OCI-LY3 (cell line): ENCODE data around the gene NEIL1.
"Not testable (repeated sequence)": the region's sequence is repeated elsewhere in the genome, so short reads cannot be mapped to it uniquely, and the experiment has no call there.

Experiments
- H2AFZ ChIP-seq: fragments of 200-600, 300-600 bp; shearing (Covaris generic); 2 replicates; pipeline ENCODE4 v1.6.0; 2014; ENCODE audit warnings: antibody characterized with exemption, low read depth, low read length
- H3K27ac ChIP-seq: fragments of 200-600, 300-600 bp; sonication (generic); 2 replicates; pipeline ENCODE4 v1.5.1; 2014; ENCODE audit warnings: mild to moderate bottlenecking, low read length, moderate library complexity, mixed read lengths
- H3K27me3 ChIP-seq: fragments of 200-600, 300-600 bp; sonication (generic); 2 replicates; pipeline ENCODE4 v1.6.1; 2014; ENCODE audit warnings: low read depth, low read length, mixed read lengths
- H3K36me3 ChIP-seq: fragments of 200-600, 300-600 bp; sonication (generic); replicated peaks from 2 replicates; pipeline ENCODE3; 2014; ENCODE audit warnings: low read depth, low read length, mixed read lengths
- H3K4me1 ChIP-seq: fragments of 300-600, 200-600 bp; sonication (generic); 2 replicates; pipeline ENCODE4 v1.6.1; 2014; ENCODE audit warnings: low read length, mixed read lengths
- H3K4me2 ChIP-seq: fragments of 200-600, 300-600 bp; sonication (generic); 2 replicates; pipeline ENCODE4 v1.6.1; 2014; ENCODE audit warnings: low read length, mixed read lengths
- H3K4me3 ChIP-seq: fragments of 300-600, 200-600 bp; sonication (generic); 2 replicates; pipeline ENCODE4 v1.5.1; 2014; ENCODE audit warnings: antibody characterized with exemption, mild to moderate bottlenecking, low read length, moderate library complexity
- H3K79me2 ChIP-seq: fragments of 300-600, 200-600 bp; shearing (Covaris generic); 2 replicates; pipeline ENCODE4 v1.6.1; 2014; ENCODE audit warnings: mild to moderate bottlenecking, low read length, mixed read lengths
- H3K9ac ChIP-seq: fragments of 300-600, 200-600 bp; shearing (Covaris generic); 2 replicates; pipeline ENCODE4 v1.6.0; 2014; ENCODE audit warnings: mild to moderate bottlenecking, low read length, moderate library complexity
- H3K9me3 ChIP-seq: fragments of 200-600, 300-600 bp; shearing (Covaris generic); 2 replicates; pipeline ENCODE4 v1.6.1; 2014; ENCODE audit warnings: low read length, mixed read lengths; ENCODE audit not compliant: insufficient read depth
- H4K20me1 ChIP-seq: fragments of 200-600, 300-600 bp; sonication (generic); 2 replicates; pipeline ENCODE4 v1.6.1; 2016; ENCODE audit warnings: low read length, mixed read lengths; ENCODE audit not compliant: insufficient read depth
- CTCF ChIP-seq: fragments of 200-600, 300-600 bp; sonication (generic); IDR thresholded peaks from 2 replicates; pipeline ENCODE4 v1.5.1; 2014; ENCODE audit warnings: antibody characterized with exemption, low read length, low read depth
- EZH2phosphoT487 ChIP-seq: fragments of 200-600 bp; shearing (Covaris generic); IDR thresholded peaks from 2 replicates; pipeline ENCODE4 v1.6.1; 2018; ENCODE audit warnings: antibody characterized with exemption, mixed run types, low read depth

The NEIL1 gene

GRCh38 chr15:75346796-75347221 is at the start of gene NEIL1:
Gene NEIL1, plus strand, starts transcription at chr15:75347039. Its CDS starts 1,867 bp downstream, at chr15:75348906.
- H3K4me2 ChIP-seq, result no peak within 1 kb of the TSS
- H3K27ac ChIP-seq, result no peak within 1 kb of the TSS
- no peak within 1 kb of the TSS for H3K9ac ChIP-seq
- H4K20me1 ChIP-seq, result no peaks in the 10 kb centered on the region
- no peaks in the 10 kb centered on the region for H3K9me3 ChIP-seq
- no peak for TF ChIP-seq CTCF
- TF ChIP-seq EZH2phosphoT487, result no peak
- no peak within 1 kb of the TSS for H2AFZ ChIP-seq
- no peaks in the 10 kb centered on the region for H3K36me3 ChIP-seq
- H3K4me1 ChIP-seq, result peaks cover 5% of the 10 kb centered on the region; the same call in 1 of the 2 replicates
- no peaks in the 10 kb centered on the region for H3K79me2 ChIP-seq
- H3K4me3 ChIP-seq, result no peak within 1 kb of the TSS
- H3K27me3 ChIP-seq, result no peaks in the 10 kb centered on the region

- H2AFZ ChIP-seq, H3K79me2 ChIP-seq, H3K9me3 ChIP-seq, H3K4me1 ChIP-seq, H4K20me1 ChIP-seq, H3K27me3 ChIP-seq, H3K9ac ChIP-seq, H3K36me3 ChIP-seq, H3K27ac ChIP-seq: not testable (repeated sequence)
- Histone ChIP-seq H3K4me2 (peak overlapping the region; percentile 34; the same call in 1 of the 2 replicates), H3K4me3 (0 out of 2 replicates have a peak overlapping the region, but pooled peaks have one; percentile 33)
These were observed 48.1 kb upstream of the NEIL1 start for GRCh38 chr15:75298541-75299310.

- Histone ChIP-seq H3K4me2 (peak overlapping the region; percentile 34; the same call in 1 of the 2 replicates), H3K4me3 (0 out of 2 replicates have a peak overlapping the region, but pooled peaks have one; percentile 33)
- not testable (repeated sequence) for H4K20me1 ChIP-seq, H3K79me2 ChIP-seq, H3K4me1 ChIP-seq, H3K36me3 ChIP-seq, H3K9me3 ChIP-seq, H3K27ac ChIP-seq, H2AFZ ChIP-seq, H3K27me3 ChIP-seq, H3K9ac ChIP-seq
- peak; percentile 43 for TF ChIP-seq CTCF
These were observed 47.5 kb upstream of the NEIL1 start for GRCh38 chr15:75299311-75299688.

DNA sequence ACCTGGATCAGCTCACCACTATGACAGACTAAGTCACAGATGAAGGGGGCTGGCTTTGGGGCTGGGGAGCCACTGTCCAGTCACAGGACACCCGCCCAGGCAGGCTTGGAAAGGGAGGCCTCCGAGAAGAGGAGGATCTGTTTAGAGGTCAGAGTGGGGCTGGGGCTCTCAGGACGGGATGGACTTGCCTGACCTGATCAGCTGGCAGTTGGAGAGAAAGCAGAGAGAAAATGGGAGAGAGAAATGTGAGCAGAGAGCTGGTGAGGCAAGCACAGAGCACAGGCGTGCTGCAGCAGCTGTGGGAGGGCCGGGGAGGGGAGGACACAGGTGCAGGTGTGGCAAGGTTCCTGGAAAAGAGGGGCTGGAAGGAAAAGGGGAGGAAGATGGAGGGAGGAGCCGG is 46.8 kb upstream of the NEIL1 start:
- H3K4me1 ChIP-seq, H3K27ac ChIP-seq, H3K9me3 ChIP-seq, H3K4me3 ChIP-seq, H3K9ac ChIP-seq, H2AFZ ChIP-seq, H3K4me2 ChIP-seq, H3K79me2 ChIP-seq, H3K36me3 ChIP-seq, H4K20me1 ChIP-seq: not testable (repeated sequence)
- H3K27me3 ChIP-seq, result peaks cover 12% of the 10 kb centered on the region

GRCh38 chr15:75302318-75302717 is 44.5 kb upstream of the NEIL1 start:
- no peak overlapping the region for H3K4me2 ChIP-seq
- H3K4me3 ChIP-seq, result no peak overlapping the region
- no peaks in the 10 kb centered on the region for H3K36me3 ChIP-seq
- peaks cover 28% of the 10 kb centered on the region for H3K27me3 ChIP-seq
- no peaks in the 10 kb centered on the region for H3K4me1 ChIP-seq
- no peak overlapping the region for H3K9ac ChIP-seq
- no peak for TF ChIP-seq EZH2phosphoT487
- no peak for TF ChIP-seq CTCF
- no peaks in the 10 kb centered on the region for H4K20me1 ChIP-seq
- H3K79me2 ChIP-seq, result no peaks in the 10 kb centered on the region
- H2AFZ ChIP-seq, result no peak overlapping the region
- H3K27ac ChIP-seq, result no peak overlapping the region
- H3K9me3 ChIP-seq, result no peaks in the 10 kb centered on the region

GRCh38 chr15:75302753-75303152 is 44.1 kb upstream of the NEIL1 start:
- not testable (repeated sequence) for H3K79me2 ChIP-seq, H3K27ac ChIP-seq, H3K4me2 ChIP-seq, H2AFZ ChIP-seq, H3K9me3 ChIP-seq, H3K4me1 ChIP-seq, H4K20me1 ChIP-seq, H3K36me3 ChIP-seq, H3K9ac ChIP-seq, H3K4me3 ChIP-seq
- peaks cover 28% of the 10 kb centered on the region for H3K27me3 ChIP-seq
